T-cell (primary cell): ENCODE measurements around the gene MTNR1B. TPM values are rescaled to one million over a fixed set of nuclear protein-coding genes. Genes with fewer than 3 reads are reported as not detected.

Experiments used
- ATAC-seq, 4 experiments: fragments of 200-7000 bp in 3 of 4; fragments of 150-1000 bp in 1 of 4; cut with Tn5 transposase; replicated peaks in 1 of 4; 1 replicate in 3 of 4; 2 replicates in 1 of 4; pipeline ENCODE4 v1.10.0; 2021; ENCODE audit warnings: moderate library complexity in 3 of 4, mild to moderate bottlenecking in 2 of 4, moderate number of reproducible peaks in 1 of 4
- CTCF ChIA-PET, 2 donors: fragments of 300-600 bp; sonication (Branson Sonifier 250); formaldehyde crosslinking; loops; one replicate each; lab custom pipeline; 2022; ENCODE audit warnings: antibody characterized with exemption in 2 of 2; lab: Charles Lee
- POLR2A ChIA-PET, 2 donors: fragments of 300-600 bp; sonication (Branson Sonifier 250); formaldehyde crosslinking; loops; one replicate each; lab custom pipeline; 2022; ENCODE audit warnings: antibody characterized with exemption in 2 of 2; lab: Charles Lee
- DNase-seq, 35 experiments: peaks; one replicate each; pipeline versions ENCODE4 v3.0.0 to v3.0.0-alpha.2; 2013 to 2023
- H3K27ac ChIP-seq: one replicate; pipeline ENCODE4 v1.5.1; 2013; ENCODE audit warnings: low read length
- H3K27me3 ChIP-seq, 2 experiments: replicated peaks in 1 of 2; 1 replicate in 1 of 2; 2 replicates in 1 of 2; pipeline versions ENCODE4 v1.6.1 to v1.7.0; 2013; ENCODE audit warnings: low read length in 1 of 2, mixed read lengths in 1 of 2; ENCODE audit not compliant: control insufficient read depth in 2 of 2, insufficient read depth in 2 of 2; ENCODE audit errors: extremely low read depth in 1 of 2
- H3K36me3 ChIP-seq, 2 donors: 1 replicate in 1 of 2; 2 replicates in 1 of 2; pipeline versions ENCODE4 v1.6.1 to v1.7.0; 2013; ENCODE audit warnings: low read length in 1 of 2; ENCODE audit not compliant: control insufficient read depth in 2 of 2, insufficient read depth in 1 of 2; ENCODE audit errors: extremely low read depth in 1 of 2
- H3K4me1 ChIP-seq, 2 experiments: 1 replicate in 1 of 2; 2 replicates in 1 of 2; pipeline versions ENCODE4 v1.6.1 to v1.7.0; 2013; ENCODE audit warnings: low read length in 2 of 2, mixed read lengths in 1 of 2; ENCODE audit not compliant: insufficient read depth in 2 of 2, control insufficient read depth in 1 of 2; ENCODE audit errors: extremely low read depth in 1 of 2
- H3K4me3 ChIP-seq, 2 donors: 1 replicate in 1 of 2; 2 replicates in 1 of 2; pipeline versions ENCODE4 v1.5.1 to v1.7.0; 2013; ENCODE audit warnings: mild to moderate bottlenecking in 2 of 2, low read length in 1 of 2, moderate library complexity in 1 of 2; ENCODE audit not compliant: control insufficient read depth in 1 of 2; ENCODE audit errors: extremely low read depth in 1 of 2
- H3K9me3 ChIP-seq: 2 replicates; pipeline ENCODE4 v1.7.0; 2013
- H3K27ac Mint-ChIP-seq, 2 donors: one replicate each; pipeline ENCODE4 v1.8.0; 2020 to 2021; ENCODE audit warnings: mild to moderate bottlenecking in 2 of 2, mixed read lengths in 2 of 2
- H3K27me3 Mint-ChIP-seq, 2 donors: one replicate each; pipeline ENCODE4 v1.8.0; 2021 to 2022; ENCODE audit warnings: mixed read lengths in 2 of 2
- H3K36me3 Mint-ChIP-seq: one replicate; pipeline ENCODE4 v1.8.0; 2021; ENCODE audit warnings: mixed read lengths
- H3K4me1 Mint-ChIP-seq, 3 donors: one replicate each; pipeline ENCODE4 v1.8.0; 2020 to 2022; ENCODE audit warnings: mixed read lengths in 3 of 3, mild to moderate bottlenecking in 1 of 3
- H3K4me3 Mint-ChIP-seq, 3 donors: one replicate each; pipeline ENCODE4 v1.8.0; 2020 to 2022; ENCODE audit warnings: mild to moderate bottlenecking in 3 of 3, mixed read lengths in 3 of 3, moderate library complexity in 3 of 3
- H3K9me3 Mint-ChIP-seq, 3 donors: one replicate each; pipeline ENCODE4 v1.8.0; 2020 to 2022; ENCODE audit warnings: mixed read lengths in 3 of 3
- WGBS: methylation state at CpG from one replicate; pipeline ENCODE4 v1.1.5; 2013; ENCODE audit warnings: missing lambda C conversion rate; ENCODE audit not compliant: insufficient coverage; 5-methylcytosine and 5-hydroxymethylcytosine counted together
- total RNA-seq, 35 experiments: library from RNA in 6 of 35; stranded (reverse) in 6 of 35; fragments of 120-200 nt in 1 of 35; gene quantifications; one replicate each; pipeline versions ENCODE4 v1.2.1 to v1.2.4 and lab custom pipeline; 2013 to 2026

Gene MTNR1B
- total RNA-seq (not detected), total RNA-seq (lab: John Stamatoyannopoulos, UW) (0 to 0.07 (median 0) reads per million in 29 experiments)
- total RNA-seq (2013): not detected

GRCh38 chr11:92969634-92970347 lies at the start of gene MTNR1B:
TSS of gene MTNR1B (plus strand) at chr11:92969651. CDS start at chr11:92969726, 75 bp downstream.
- POLR2A ChIA-PET: no interaction called here
- H3K9me3 Mint-ChIP-seq: peaks cover 0 to 6% (median 0%) of the 10 kb centered on the region in 3 donors
- H3K4me3 ChIP-seq: no peak within 1 kb of the TSS
- H3K27ac Mint-ChIP-seq: no peak within 1 kb of the TSS
- 19% methylated on average over 57 of the region's 58 CpGs for WGBS
- H3K27ac ChIP-seq: no peak within 1 kb of the TSS
- H3K4me3 Mint-ChIP-seq: no peak within 1 kb of the TSS
- H3K4me1 ChIP-seq: no peaks in the 10 kb centered on the region
- no peak for ATAC-seq
- no peaks in the 10 kb centered on the region for H3K36me3 ChIP-seq
- peaks cover 13 to 14% of the 10 kb centered on the region in 2 experiments for H3K27me3 ChIP-seq
- no peaks in the 10 kb centered on the region for H3K9me3 ChIP-seq
- no peak for DNase-seq
- H3K4me1 Mint-ChIP-seq: no peaks in the 10 kb centered on the region
- peaks cover 27 to 36% of the 10 kb centered on the region in 2 donors for H3K27me3 Mint-ChIP-seq
- CTCF ChIA-PET: interaction anchor here in 1 of 2 donors (0.7 kb wide), 1 partner anchor 66 kb away, joined by 3 read pairs; no protein-coding TSS in a partner anchor
- H3K36me3 Mint-ChIP-seq: no peaks in the 10 kb centered on the region

GRCh38 chr11:92920331-92920730 lies 49.1 kb upstream of the MTNR1B start:
- peaks cover 0 to 9% of the 10 kb centered on the region in 2 experiments for H3K27me3 ChIP-seq
- POLR2A ChIA-PET: no interaction called here
- Mint-ChIP-seq H3K27me3 (peaks cover 0 to 3% of the 10 kb centered on the region in 2 donors), H3K36me3 (no peaks in the 10 kb centered on the region), H3K4me1 (no peaks in the 10 kb centered on the region), H3K4me3 (no peak overlapping the region), H3K9me3 (peaks cover 0 to 7% (median 0%) of the 10 kb centered on the region in 3 donors), H3K27ac (no peak overlapping the region)
- H3K4me1 ChIP-seq: no peaks in the 10 kb centered on the region
- DNase-seq (no peak), ATAC-seq (no peak)
- no peaks in the 10 kb centered on the region for H3K9me3 ChIP-seq
- H3K27ac ChIP-seq: no peak overlapping the region
- CTCF ChIA-PET: no interaction called here
- WGBS: 73% methylated on average over 1 of the region's 2 CpGs
- H3K4me3 ChIP-seq: no peak overlapping the region
- H3K36me3 ChIP-seq: no peaks in the 10 kb centered on the region

- POLR2A ChIA-PET: no interaction called here
- no peaks in the 10 kb centered on the region for H3K36me3 ChIP-seq
- H3K4me3 ChIP-seq: no peak overlapping the region
- no peaks in the 10 kb centered on the region for H3K9me3 ChIP-seq
- Mint-ChIP-seq H3K36me3 (no peaks in the 10 kb centered on the region), H3K4me1 (no peaks in the 10 kb centered on the region), H3K27ac (no peak overlapping the region), H3K9me3 (peaks cover 3 to 18% (median 4%) of the 10 kb centered on the region in 3 donors), H3K4me3 (no peak overlapping the region), H3K27me3 (peaks cover 0 to 3% of the 10 kb centered on the region in 2 donors)
- ATAC-seq: no peak
- no peaks in the 10 kb centered on the region for H3K4me1 ChIP-seq
- no peak for DNase-seq
- H3K27ac ChIP-seq: no peak overlapping the region
- CTCF ChIA-PET: no interaction called here
- H3K27me3 ChIP-seq: no peaks in the 10 kb centered on the region
- WGBS: no CpG with 5 or more reads among the region's 1 CpG
Observed at GRCh38 chr11:92922731-92923130, 46.7 kb upstream of the MTNR1B start.

- ATAC-seq: no peak
- Mint-ChIP-seq H3K9me3 (peaks cover 3 to 17% (median 4%) of the 10 kb centered on the region in 3 donors), H3K36me3 (no peaks in the 10 kb centered on the region), H3K27me3 (peaks cover 2 to 13% of the 10 kb centered on the region in 2 donors), H3K4me3 (no peak overlapping the region), H3K4me1 (no peaks in the 10 kb centered on the region), H3K27ac (no peak overlapping the region)
- Histone ChIP-seq H3K4me1 (no peaks in the 10 kb centered on the region), H3K27me3 (peaks cover 0 to 4% of the 10 kb centered on the region in 2 experiments), H3K4me3 (no peak overlapping the region), H3K27ac (no peak overlapping the region), H3K36me3 (no peaks in the 10 kb centered on the region), H3K9me3 (no peaks in the 10 kb centered on the region)
- ChIA-PET POLR2A (no interaction called here), CTCF (no interaction called here)
- no peak for DNase-seq
- no CpG with 5 or more reads among the region's 3 CpGs for WGBS
Observed at GRCh38 chr11:92929246-92929645, 40.2 kb upstream of the MTNR1B start.

- no peaks in the 10 kb centered on the region for H3K36me3 Mint-ChIP-seq
- no peak overlapping the region for H3K4me3 Mint-ChIP-seq
Observed at GRCh38 chr11:92929653-92930052, 39.8 kb upstream of the MTNR1B start.

GRCh38 chr11:92931746-92932422 lies 37.6 kb upstream of the MTNR1B start:
- H3K4me1 Mint-ChIP-seq: no peaks in the 10 kb centered on the region
- Histone ChIP-seq H3K4me3 (no peak overlapping the region), H3K9me3 (no peaks in the 10 kb centered on the region), H3K36me3 (no peaks in the 10 kb centered on the region), H3K27ac (no peak overlapping the region), H3K4me1 (no peaks in the 10 kb centered on the region), H3K27me3 (peaks cover 0 to 4% of the 10 kb centered on the region in 2 experiments)
- H3K27me3 Mint-ChIP-seq: peaks cover 2 to 13% of the 10 kb centered on the region in 2 donors
- 75% methylated on average over 1 of the region's 3 CpGs for WGBS
- no peaks in the 10 kb centered on the region for H3K36me3 Mint-ChIP-seq
- DNase-seq (no peak), ATAC-seq (no peak)
- H3K9me3 Mint-ChIP-seq: peaks cover 0 to 1% (median 0%) of the 10 kb centered on the region in 3 donors
- ChIA-PET POLR2A (no interaction called here), CTCF (no interaction called here)
- no peak overlapping the region for H3K4me3 Mint-ChIP-seq
- H3K27ac Mint-ChIP-seq: no peak overlapping the region

More at GRCh38 chr11:92929653-92930052, 39.8 kb upstream of the MTNR1B start:
- ChIA-PET CTCF (no interaction called here), POLR2A (no interaction called here)
- WGBS: 92% methylated on average over 8 of the region's 11 CpGs
- peaks cover 3 to 13% (median 4%) of the 10 kb centered on the region in 3 donors for H3K9me3 Mint-ChIP-seq
- Histone ChIP-seq H3K27me3 (peaks cover 0 to 4% of the 10 kb centered on the region in 2 experiments), H3K27ac (no peak overlapping the region), H3K9me3 (no peaks in the 10 kb centered on the region), H3K4me3 (no peak overlapping the region), H3K36me3 (no peaks in the 10 kb centered on the region), H3K4me1 (no peaks in the 10 kb centered on the region)
- H3K27me3 Mint-ChIP-seq: peaks cover 2 to 13% of the 10 kb centered on the region in 2 donors
- ATAC-seq (no peak), DNase-seq (no peak)
- no peaks in the 10 kb centered on the region for H3K4me1 Mint-ChIP-seq
- no peak overlapping the region for H3K27ac Mint-ChIP-seq
